RPMI8226 (cell line): ENCODE results near the gene IGSF6.
A peak's percentile ranks its signal among the peaks of the same experiment; 100 is the strongest.
"Not testable (repeated sequence)": the region's sequence is repeated elsewhere in the genome, so short reads cannot be mapped to it uniquely, and the experiment has no call there.

ENCODE experiments used
- DNase-seq: peaks from one replicate; pipeline ENCODE4 v3.0.0-alpha.2; 2015

IGSF6 gene, protein sequence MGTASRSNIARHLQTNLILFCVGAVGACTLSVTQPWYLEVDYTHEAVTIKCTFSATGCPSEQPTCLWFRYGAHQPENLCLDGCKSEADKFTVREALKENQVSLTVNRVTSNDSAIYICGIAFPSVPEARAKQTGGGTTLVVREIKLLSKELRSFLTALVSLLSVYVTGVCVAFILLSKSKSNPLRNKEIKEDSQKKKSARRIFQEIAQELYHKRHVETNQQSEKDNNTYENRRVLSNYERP

DNA sequence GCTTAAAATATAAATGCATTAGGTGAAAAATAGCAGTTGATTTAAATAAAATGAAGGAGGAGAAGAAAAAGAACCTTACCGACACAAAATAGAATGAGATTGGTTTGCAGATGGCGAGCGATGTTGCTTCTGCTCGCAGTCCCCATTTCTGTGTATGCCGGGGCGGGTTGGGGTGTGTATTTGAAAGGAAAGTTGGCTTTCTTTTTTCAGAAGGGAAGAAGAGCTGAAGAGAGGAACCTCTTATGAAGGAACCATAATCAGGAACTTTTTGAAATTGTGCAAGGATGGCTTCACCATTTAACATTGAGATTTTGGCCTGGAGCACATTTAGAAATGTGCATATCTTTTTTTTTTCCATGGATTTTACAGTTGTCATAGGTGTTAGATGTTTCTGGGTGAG lies at the start of gene IGSF6:
TSS of gene IGSF6 (minus strand) at position 156 of the 400 bp plus-strand sequence. CDS start at position 146, 10 bp downstream.
- DNase-seq = no peak

DNA sequence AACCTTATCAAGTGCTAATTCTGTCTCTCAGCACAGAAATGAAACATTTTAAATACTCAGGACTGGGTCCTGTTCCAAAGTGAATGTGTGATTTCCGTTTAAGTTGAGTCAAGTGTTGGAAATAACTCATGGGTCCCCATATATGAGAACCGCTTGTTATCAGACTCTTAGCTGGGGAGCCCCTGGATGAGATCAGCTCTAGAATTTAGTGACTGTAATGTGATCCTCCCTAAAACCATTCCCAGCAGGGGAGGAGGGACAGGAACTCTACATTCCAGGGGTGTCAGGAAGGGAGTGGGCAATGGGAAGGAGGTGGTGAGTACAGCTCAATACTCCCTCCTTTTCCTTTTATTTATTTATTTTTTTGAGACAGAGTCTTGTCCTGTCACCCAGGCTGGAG lies 48.9 kb upstream of the IGSF6 start:
- no peak for DNase-seq

DNA sequence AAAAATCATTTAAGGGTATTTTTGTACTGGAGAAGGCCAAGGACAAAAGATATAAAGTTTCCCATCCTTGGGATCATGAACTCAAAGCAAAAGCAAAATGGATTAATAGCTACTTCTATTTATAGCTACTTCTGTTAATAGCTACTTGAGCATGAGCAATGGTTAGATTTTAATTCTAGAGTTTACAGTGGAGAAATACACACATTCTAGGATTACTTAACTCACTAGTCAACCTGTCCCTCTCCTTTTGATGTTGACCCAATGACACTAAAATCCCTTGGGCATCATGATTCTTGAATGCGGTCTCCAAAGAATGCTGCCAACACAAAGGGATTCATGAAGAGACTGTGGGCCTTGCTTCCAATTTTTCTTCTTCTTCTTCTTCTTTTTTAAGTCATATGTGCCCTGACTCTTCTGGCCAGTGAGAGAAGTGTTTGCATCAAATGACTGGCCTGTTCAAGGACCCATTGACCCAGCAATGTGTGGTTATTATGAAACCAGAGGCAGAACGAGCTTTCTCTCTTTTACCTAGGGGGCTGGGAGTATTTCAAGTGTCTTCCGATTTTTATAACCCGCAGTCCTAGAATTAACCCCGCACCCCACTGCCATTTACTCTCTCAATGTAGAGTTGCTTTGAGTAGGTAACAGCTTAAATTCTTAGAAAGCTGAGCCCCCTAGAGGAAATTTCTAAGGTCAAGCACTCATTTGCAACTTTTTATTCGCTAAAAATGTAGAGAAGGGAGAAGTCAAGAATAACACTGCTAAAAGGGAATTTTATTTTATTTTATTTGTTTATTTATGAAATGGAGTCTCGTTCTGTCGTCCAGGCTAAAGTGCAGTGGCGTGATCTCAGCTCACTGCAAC lies 46.0 kb upstream of the IGSF6 start:
- no peak for DNase-seq

DNA sequence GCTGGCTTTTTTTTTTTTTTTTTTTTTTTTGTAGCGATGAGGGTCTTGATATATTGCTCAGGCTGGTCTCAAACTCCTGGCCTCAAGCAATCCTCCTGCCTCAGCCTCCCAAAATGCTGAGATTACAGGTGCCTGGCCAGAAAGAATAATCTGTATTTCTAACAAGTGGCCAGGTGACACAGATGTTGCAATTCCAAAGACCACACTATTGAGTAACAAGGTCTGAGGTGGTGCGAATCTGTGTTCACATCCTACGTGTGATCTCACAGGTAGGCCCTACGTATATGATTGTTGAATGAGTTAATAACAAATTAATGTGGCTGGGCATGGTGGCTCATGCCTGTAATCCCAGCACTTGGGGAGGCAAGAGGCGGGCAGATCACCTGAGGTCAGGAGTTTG lies 44.6 kb upstream of the IGSF6 start:
- DNase-seq = no peak

DNA sequence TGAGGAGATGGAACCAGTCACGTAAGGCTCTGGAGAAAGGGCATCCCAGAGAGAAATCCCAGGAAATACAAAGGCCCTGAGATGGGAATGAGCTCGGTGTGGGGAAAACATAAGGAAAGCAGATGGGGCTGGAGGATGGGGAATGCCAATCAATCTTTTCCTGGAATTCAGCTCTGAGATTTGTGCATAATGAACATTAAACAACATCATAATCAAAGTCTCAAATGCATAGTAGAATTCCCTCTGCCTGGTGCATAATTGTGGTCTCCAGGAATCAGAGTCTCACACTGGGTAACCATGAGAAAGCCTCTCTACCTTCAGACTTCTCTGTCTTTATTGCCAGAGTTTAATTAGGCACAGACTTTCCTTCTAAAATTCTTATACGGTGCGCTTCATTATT lies 42.2 kb upstream of the IGSF6 start:
- no peak for DNase-seq

DNA sequence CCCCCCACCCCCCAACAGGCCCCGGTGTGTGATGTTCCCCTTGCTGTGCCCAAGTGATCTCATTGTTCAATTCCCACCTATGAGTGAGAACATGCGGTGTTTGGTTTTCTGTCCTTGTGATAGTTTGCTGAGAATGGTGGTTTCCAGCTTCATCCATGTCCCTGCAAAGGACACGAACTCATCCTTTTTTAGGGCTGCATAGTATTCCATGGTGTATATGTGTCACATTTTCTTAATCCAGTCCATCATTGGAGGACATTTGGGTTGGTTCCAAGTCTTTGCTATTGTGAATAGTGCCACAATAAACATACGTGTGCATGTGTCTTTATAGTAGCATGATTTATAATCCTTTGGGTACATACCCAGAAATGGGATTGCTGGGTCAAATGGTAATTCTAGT lies 38.6 kb upstream of the IGSF6 start:
- DNase-seq = not testable (repeated sequence)

DNA sequence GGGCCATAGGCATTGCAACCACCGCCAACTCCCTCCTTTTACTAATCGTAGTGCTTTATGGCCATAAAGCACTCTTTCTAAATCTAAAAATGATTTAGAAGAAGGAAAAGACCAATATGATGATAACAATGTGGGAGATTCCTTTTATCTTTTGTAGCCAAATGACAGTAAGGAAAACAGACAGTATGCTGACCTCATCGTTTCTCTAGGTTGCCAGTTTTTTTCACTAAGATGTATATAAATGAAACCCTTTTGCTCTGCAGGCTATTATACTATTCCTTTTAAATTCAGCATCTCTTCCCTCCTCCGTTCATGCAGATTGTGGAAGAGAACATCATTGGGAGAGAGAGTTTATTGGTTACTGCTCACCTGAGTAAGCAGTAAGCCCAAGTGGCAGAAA lies 36.7 kb upstream of the IGSF6 start:
- DNase-seq = no peak

DNA sequence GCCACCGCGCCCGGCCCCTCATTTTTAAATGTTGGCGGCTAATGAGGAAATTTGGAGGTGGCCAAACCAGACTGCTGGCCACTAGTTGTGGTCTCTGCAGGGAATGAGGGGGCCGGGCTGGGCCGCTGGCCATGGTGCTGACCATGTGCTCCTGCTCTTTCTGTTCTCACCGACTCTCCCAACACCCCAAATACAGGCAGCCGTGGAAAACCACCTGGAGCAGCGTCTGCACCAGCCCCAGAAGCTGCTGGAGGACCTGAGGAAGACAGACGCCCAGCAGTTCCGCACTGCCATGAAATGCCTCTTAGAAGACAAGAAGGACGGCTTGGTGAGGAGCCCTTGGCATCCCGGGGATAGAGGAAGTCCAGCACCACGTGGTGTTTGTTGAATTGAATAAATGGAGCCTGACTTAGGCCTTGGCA lies 32.6 kb upstream of the IGSF6 start:
- DNase-seq = peak; percentile 13

DNA sequence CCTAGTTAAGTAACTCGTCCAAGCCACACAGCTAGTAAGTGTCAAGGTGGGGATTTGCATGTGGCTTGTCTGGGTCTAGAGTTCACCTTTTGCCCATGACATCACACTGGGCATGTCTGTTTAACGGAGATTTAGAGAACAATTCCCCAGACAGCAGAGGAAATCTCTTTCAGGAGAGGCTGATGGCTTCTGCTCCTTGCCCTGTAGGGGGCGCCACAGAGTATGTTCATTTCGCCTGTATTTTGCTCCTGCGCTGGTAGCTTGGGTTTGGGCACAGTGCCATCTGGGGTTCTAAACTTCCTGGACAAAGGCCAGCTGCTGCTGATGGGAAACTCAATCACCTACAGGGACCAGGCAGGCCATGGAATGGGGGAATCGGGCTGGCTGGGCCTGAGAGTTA lies 31.8 kb upstream of the IGSF6 start:
- peak; percentile 67 for DNase-seq

DNA sequence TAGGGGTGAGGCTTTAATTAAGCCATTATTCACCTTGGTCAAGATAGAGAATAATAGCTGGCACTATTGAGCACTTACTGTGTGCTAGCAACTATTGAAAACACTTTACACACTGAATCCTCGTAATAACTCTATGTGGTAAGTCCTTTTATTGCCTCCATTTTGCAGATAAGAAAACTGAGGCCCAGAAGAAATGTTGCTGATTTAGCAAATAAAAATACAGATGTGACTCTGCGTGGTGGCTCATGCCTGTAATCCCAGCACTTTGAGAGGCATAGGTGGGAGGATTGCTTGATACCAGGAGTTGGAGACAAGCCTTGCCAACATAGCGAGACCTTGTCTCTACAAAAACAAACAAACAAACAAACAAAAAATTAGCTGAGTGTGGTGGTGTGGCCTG lies 30.8 kb upstream of the IGSF6 start:
- no peak for DNase-seq

DNA sequence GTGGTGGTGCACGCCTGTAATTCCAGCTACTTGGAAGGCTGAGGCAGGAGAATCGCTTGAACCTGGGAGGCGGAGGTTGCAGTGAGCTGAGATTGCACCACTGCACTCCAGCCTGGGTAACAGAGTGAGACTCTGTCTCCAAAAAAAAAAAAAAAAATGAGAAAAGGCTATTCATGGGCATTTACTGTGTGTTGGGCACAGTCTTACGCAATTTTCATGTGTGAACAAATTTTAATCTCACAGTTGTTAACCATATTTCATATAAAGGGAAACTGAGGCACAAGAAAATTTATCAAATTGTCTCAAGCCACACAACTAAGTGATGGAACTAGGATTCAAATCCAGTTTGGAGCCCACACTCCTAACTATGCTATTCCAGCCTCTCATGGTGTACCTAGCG lies 28.3 kb upstream of the IGSF6 start:
- not testable (repeated sequence) for DNase-seq

DNA sequence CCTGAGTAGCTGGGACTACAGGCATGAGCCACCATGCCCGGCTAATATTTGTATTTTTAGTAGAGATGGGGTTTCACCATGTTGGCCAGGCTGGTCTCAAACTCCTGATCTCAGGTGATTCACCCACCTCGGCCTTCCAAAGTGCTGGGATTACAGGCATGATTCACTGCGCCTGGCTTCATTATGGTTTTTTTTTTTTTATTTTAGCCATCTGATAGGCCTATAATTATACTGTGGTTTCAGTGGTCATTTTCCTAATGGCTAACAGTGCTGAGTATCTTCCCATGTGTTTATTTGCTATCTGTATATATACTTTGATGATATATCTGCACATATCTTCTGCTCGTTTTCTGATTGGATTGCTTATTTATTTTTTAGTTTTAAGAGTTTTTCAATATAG lies 22.0 kb upstream of the IGSF6 start:
- DNase-seq = not testable (repeated sequence)

DNA sequence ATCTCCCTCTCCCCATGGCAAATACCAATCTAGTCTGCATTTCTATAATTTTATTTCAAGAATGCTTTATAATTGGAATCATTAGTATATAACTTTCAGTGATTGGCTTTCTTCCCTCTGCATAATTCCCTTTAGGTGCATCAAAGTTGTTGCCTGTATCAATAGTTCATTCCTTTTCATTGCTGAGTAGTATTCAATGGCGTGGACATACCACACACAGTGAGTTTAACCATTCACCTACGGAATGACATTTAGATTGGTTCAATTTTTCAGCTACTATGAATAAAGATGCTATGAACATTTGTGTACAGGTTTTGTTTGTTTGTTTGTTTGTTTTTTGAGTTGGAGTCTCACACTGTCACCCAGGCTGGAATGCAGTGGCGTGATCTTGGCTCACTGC lies 21.1 kb upstream of the IGSF6 start:
- DNase-seq = no peak

DNA sequence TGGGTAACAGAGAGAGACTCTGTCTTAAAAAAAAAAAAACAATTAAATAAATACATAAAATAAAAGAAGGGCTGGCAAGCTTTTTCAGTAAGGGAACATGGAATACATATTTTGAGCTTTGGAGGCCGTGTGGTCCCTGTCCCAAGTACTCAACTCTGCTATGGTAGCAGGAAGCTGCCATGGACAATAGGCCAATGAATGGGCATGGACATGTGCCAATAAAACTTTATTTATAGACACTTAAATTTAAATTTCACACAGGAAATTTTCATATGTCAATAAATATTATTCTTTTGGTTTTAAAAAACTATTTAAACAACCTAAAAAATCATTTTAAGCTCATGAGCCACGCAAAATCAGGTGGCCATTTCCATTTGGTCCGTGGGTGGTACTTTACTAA lies 15.2 kb upstream of the IGSF6 start:
- no peak for DNase-seq

DNA sequence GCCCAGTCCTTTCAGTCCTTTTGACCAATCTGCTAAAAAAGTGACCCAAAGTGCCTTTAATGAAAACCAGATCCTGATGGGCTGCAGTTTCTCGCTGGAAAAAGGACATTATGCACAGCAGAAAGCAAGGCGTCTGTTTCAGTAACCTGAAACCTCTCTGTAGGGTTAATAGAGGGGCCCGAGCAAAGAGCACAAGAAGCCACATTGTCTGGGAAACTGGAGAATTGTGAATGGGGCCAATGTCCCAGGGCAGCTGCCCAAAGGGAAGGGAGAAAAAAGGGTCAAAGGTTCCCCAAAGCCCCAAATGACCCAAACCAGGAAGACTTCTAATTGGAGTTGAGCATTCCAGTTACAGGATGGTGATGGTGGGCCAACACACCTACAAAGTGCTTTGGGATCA lies 14.4 kb upstream of the IGSF6 start:
- no peak for DNase-seq

DNA sequence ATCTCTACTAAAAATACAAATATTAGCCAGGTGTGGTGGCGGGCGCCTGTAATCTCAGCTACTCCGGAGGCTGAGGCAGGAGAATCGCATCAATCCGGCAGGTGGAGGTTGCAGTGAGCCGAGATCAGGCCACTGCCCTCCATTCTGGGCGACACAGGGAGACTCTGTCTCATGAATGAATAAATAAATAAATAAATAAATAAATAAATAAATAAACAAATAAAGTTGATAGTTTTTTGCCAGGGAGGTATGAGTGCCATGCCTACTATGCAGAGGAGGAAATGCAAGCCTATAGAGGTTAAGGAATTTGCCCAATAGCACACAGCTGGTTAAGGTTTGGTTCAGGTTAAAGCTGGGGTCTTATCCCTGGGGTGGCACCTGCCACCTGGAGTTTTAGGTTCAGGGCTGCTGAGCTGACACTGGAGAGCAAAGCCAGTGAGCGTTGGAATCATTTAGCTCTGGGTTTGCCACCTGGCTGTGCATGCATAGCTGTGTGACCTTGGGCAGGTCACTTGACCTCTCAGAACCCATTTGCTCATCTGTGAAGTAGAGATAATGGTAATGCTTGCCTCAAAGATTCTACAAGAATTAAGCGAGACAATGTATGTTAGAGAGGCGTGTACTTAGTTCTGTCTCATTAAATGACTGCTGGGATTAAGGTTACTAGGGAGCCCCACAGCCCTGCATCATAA lies 12.5 kb upstream of the IGSF6 start:
- DNase-seq = no peak

DNA sequence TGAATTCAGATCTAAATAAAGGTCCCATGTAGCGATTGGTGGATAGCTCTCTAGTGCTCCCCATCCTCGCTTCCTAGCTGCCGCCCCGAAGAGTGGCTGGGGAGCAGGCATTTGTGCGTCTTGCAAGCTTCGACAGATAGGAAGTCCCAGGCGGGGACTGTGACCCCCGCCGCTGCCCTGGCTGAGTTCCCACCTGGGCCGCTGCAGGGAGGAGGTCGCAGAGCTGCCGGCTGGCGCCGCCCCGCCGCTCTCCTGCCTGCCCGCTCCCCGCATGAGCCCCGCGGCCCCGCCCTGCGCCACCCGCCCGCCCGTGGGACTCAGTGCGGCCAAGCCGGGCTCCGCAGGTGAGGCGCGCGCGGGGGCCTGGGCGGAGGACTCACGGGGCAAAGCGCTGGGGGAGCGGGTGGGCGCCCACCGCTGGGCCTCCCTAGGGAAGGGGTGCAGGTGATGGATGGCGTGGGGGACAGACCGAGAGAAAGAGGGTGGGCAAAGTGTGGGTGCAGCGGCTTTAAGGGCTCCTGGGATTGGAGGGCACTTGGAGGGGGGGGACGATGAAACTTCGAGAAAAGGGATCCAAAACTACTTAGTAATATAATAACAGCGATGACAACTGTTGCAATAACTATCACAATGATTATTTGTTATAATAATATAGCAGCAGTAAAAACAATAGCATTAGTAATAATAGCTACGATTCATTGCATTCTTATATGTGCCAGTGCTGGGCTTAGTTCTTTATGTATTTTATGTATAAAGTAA lies 11.7 kb upstream of the IGSF6 start, which contains the start of gene OTOA:
TSS of gene OTOA (plus strand) at position 80 of the 759 bp plus-strand sequence. CDS start 14,547 bp downstream, outside the sequence.
- DNase-seq = peak; percentile 23

DNA sequence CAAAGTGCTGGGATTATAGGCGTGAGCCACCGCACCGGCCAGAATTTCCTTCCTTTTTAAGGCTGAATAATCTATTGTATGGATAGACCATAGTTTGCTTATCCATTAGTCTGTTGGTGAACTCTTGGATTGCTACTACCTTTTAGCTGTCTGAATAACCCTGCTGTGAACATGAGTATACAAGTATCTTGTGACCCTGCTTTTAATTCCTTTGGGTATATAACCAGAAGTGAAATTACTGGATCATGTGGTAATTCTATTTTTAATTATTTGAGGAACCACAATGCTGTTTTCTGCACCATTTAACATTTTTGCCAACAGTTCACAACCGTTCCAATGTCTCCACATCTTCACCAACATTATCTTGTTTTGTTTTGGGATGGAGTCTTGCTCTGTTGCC lies 6.7 kb upstream of the IGSF6 start:
- DNase-seq = no peak

DNA sequence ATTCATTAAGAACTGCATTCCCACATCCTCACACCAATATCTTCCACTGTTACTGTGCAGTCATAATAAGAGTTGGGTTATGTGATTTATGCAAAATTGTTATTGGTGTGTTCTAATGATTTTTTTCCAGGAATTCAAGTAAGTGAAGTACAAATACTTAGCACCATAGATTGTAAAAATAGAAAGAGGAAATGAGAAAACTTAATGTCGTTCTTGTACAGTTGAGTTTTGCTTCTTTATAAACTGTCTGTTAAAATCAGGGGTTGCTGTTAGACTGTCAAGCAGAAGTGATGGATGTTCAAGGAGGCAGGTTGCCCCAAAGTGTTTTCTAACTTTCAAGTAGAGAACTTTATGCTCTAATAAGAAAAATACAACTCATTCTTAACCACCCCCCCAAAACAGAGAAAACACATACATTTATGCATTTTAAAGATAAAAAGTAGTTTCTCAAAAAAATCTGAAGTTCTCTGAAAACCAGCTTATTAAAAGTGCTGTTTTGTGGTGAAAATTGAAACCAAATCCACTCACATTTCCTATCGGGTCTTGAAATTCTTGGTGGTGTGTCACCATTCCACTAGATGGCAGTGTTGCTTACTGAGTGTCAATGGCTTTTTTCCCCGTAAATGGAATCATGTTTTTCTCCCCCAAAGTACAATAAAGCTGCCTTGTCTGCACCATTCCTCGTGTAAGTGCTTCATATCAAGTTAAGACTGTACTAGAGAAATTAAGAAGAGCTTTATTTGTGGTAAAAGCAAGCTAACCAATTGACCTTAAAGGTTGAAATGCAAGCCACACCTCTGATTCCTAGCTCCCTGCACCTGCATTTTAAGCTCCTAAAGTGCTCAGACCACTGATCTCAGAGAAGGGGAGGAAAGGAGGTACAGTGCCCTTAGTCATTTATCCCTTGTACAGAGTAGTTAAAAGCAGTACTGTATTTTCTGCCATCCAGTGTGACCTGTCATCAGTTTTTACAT lies 4.7 kb upstream of the IGSF6 start:
- peak; percentile 74 for DNase-seq

DNA sequence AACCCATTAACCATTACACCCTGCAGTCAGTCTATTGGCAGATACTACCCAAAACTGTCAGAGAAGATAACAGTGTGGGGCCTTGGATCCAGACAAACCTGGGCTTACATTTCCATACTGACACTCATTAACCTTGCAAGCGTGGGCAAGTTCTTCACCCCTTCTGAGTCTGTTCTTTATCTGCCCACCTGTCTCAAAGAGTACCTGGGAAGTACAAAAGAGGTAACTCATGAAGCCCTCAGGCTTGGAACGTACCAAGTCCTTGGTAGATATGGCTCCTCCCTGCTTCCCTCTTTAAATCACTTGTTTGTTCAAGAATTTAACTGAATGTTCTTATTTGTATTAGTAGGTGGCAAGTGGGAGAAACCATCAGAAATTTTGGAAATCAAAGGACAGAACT lies 2.5 kb upstream of the IGSF6 start:
- DNase-seq = no peak

DNA sequence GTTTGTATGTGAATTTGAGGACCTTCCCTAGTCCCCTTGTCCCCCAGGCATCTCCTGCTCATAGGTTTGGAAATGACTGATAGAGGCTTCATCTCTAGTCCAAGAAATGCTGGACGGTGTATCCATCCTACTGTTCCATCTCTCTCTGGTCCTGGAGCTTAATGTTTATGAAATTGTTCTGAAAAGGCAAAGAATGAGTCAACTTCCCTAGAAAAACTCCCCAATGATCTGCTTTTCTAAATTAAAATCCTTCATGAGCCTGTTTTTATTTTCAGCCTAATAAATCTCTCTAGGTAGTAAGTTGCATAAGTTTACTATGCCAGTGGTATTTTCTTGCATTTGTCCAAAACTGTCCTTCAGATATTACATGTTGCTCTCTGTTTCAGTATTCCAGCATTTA lies 2.1 kb upstream of the IGSF6 start:
- no peak for DNase-seq

DNA sequence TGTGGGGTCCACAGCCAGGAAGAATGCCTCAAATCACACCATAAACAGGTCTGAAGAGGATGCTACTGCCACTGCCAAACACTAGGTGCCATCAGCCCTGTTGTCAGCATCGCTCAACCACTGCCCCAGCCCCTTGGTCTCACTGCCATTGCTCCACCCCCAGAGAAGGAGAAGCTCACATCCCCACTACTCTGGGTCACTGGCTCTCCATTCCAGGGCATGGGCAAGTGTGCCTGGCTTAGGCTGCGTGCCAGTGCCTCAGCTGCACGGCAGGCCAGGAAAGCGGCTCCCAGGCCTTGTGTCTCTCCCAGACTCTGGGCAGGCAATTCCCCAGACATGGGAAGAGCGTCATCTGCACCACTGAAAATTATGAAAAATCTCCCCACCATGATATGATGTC lies 1.2 kb upstream of the IGSF6 start:
- no peak for DNase-seq
